Neural progenitor cell (in vitro differentiated cells): ENCODE data around the gene PCBD2.

Experiments
- EZH2 ChIP-seq: fragments of 200-600 bp; sonication (generic); IDR thresholded peaks from 2 replicates; pipeline ENCODE4 v1.6.1; 2017; ENCODE audit warnings: antibody characterized with exemption, mild to moderate bottlenecking, moderate library complexity
- EZH2phosphoT487 ChIP-seq: fragments of 200-600 bp; sonication (generic); IDR thresholded peaks from 2 replicates; pipeline ENCODE4 v1.6.1; 2017; ENCODE audit warnings: antibody characterized with exemption
- TF ChIP-seq, protein P1 (sequence below): fragments of 200-600 bp; sonication (generic); IDR thresholded peaks from 2 replicates; pipeline ENCODE4 v1.5.1; 2017; ENCODE audit warnings: antibody characterized with exemption, mild to moderate bottlenecking

DNA sequence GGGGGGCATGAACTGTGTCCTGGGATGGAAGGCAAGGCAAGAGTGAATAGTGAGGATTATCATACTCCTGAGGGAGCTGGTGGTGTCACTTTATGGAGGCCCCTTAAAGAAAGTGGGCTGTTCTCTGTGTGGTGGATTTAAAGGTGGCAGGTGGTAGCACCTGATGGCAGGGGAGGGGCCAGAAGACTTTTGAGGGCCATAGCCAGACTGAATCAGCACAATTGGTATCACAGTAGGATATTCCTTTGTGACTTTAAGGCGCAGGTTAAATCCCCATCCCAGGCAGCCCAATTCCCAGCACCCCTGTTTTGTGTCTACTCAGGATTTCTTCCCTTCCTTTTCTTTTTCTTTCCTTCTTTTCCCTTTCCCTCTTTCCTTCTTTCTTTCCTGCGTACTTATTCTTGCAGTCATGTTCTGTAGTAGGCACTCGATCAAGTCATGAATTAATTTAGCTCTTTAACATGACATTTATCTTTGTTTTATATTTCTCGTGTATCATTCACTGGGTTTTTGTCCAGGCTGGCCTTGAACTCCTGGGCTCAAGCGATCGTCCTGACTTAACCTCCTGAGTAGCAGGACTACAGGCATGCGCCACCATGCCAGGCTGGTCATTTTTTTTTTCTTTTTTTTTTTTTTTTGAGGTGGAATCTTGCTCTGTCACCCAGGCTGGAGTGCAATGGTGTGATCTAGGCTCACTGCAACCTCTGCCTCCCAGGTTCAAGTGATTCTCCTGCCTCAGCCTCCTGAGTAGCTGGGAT is 11.0 kb upstream of the PCBD2 start:
- TF ChIP-seq, protein P1, sequence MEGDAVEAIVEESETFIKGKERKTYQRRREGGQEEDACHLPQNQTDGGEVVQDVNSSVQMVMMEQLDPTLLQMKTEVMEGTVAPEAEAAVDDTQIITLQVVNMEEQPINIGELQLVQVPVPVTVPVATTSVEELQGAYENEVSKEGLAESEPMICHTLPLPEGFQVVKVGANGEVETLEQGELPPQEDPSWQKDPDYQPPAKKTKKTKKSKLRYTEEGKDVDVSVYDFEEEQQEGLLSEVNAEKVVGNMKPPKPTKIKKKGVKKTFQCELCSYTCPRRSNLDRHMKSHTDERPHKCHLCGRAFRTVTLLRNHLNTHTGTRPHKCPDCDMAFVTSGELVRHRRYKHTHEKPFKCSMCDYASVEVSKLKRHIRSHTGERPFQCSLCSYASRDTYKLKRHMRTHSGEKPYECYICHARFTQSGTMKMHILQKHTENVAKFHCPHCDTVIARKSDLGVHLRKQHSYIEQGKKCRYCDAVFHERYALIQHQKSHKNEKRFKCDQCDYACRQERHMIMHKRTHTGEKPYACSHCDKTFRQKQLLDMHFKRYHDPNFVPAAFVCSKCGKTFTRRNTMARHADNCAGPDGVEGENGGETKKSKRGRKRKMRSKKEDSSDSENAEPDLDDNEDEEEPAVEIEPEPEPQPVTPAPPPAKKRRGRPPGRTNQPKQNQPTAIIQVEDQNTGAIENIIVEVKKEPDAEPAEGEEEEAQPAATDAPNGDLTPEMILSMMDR, result no peak
- no peak for TF ChIP-seq EZH2phosphoT487
- TF ChIP-seq EZH2, result no peak
